Activated B cell treated with CpG ODN at 0.5 μM for 24 hours (primary cell): ENCODE measurements around the gene SOX10. TPM values are rescaled to one million over a fixed set of nuclear protein-coding genes. Genes with fewer than 3 reads are reported as not detected.

Experiments
- ATAC-seq: fragments of 200-7000 bp; cut with Tn5 transposase; one replicate; pipeline ENCODE4 v1.10.0; 2021; ENCODE audit warnings: low read depth, mild to moderate bottlenecking, moderate library complexity
- CTCF ChIA-PET: fragments of 350-600 bp; sonication (Branson Sonifier 250); formaldehyde crosslinking; loops from one replicate; lab custom pipeline; 2021; ENCODE audit warnings: antibody characterized with exemption; lab: Charles Lee
- POLR2A ChIA-PET: fragments of 350-600 bp; sonication (Branson Sonifier 250); formaldehyde crosslinking; loops from one replicate; lab custom pipeline; 2021; ENCODE audit warnings: antibody characterized with exemption; lab: Charles Lee
- DNase-seq: peaks from one replicate; pipeline ENCODE4 v3.0.0; 2022
- H3K27ac Mint-ChIP-seq: one replicate; pipeline ENCODE4 v1.8.0; 2020; ENCODE audit warnings: mixed read lengths
- H3K27me3 Mint-ChIP-seq: one replicate; pipeline ENCODE4 v1.8.0; 2021; ENCODE audit warnings: mixed read lengths
- H3K36me3 Mint-ChIP-seq: one replicate; pipeline ENCODE4 v1.8.0; 2021; ENCODE audit warnings: low read depth, mixed read lengths
- H3K4me1 Mint-ChIP-seq: one replicate; pipeline ENCODE4 v1.8.0; 2021; ENCODE audit warnings: mixed read lengths
- H3K4me3 Mint-ChIP-seq: one replicate; pipeline ENCODE4 v1.8.0; 2020; ENCODE audit warnings: mild to moderate bottlenecking, mixed read lengths
- H3K9me3 Mint-ChIP-seq: one replicate; pipeline ENCODE4 v1.8.0; 2020; ENCODE audit warnings: mixed read lengths
- CTCF ChIP-seq: fragments of 200-600 bp; IDR thresholded peaks from one replicate; pipeline ENCODE4 v1.8.0; 2022; ENCODE audit warnings: antibody characterized with exemption, mild to moderate bottlenecking
- intact Hi-C: fragments of 100-400 bp; cut with micrococcal nuclease; formaldehyde crosslinking; loops from one replicate; pipeline ENCODE4 v1.15.1; 2024
- total RNA-seq: library from RNA; stranded (reverse); gene quantifications from 2 replicates; pipeline ENCODE4 v1.2.3, GENCODE V29; 2022

The SOX10 gene
- total RNA-seq, 1 donor from 2014 or later, result not detected

GRCh38 chr22:38012604-38013072 lies 28.3 kb upstream of the SOX10 start:
- Mint-ChIP-seq H3K36me3 (no peaks in the 10 kb centered on the region), H3K27me3 (no peaks in the 10 kb centered on the region), H3K9me3 (no peaks in the 10 kb centered on the region), H3K4me1 (no peaks in the 10 kb centered on the region), H3K27ac (no peak overlapping the region), H3K4me3 (no peak overlapping the region)
- no peak for DNase-seq
- ATAC-seq, result no peak
- CTCF ChIA-PET, result no interaction called here
- intact Hi-C loops, result no loop called here
- TF ChIP-seq CTCF, result no peak
- POLR2A ChIA-PET, result no interaction called here

GRCh38 chr22:38009000-38009806 lies 24.8 kb upstream of the SOX10 start:
- Mint-ChIP-seq H3K4me1 (no peaks in the 10 kb centered on the region), H3K27ac (no peak overlapping the region), H3K4me3 (no peak overlapping the region), H3K36me3 (no peaks in the 10 kb centered on the region), H3K9me3 (no peaks in the 10 kb centered on the region), H3K27me3 (no peaks in the 10 kb centered on the region)
- intact Hi-C loops, result no loop called here
- DNase-seq, result no peak
- TF ChIP-seq CTCF, result no peak
- POLR2A ChIA-PET, result no interaction called here
- CTCF ChIA-PET, result no interaction called here
- ATAC-seq, result no peak

- POLR2A ChIA-PET, result no interaction called here
- Mint-ChIP-seq H3K4me3 (no peak overlapping the region), H3K27me3 (no peaks in the 10 kb centered on the region), H3K36me3 (no peaks in the 10 kb centered on the region), H3K27ac (no peak overlapping the region), H3K9me3 (no peaks in the 10 kb centered on the region), H3K4me1 (no peaks in the 10 kb centered on the region)
- DNase-seq (no peak), ATAC-seq (no peak)
- CTCF ChIA-PET, result no interaction called here
- TF ChIP-seq CTCF, result no peak
- intact Hi-C loops, result no loop called here
Observed at GRCh38 chr22:38007330-38007902, 23.1 kb upstream of the SOX10 start.

GRCh38 chr22:38006906-38007305 lies 22.6 kb upstream of the SOX10 start:
- TF ChIP-seq CTCF, result no peak
- no peak overlapping the region for H3K27ac Mint-ChIP-seq
- DNase-seq, result no peak
- no peaks in the 10 kb centered on the region for H3K9me3 Mint-ChIP-seq
- H3K4me1 Mint-ChIP-seq, result no peaks in the 10 kb centered on the region
- intact Hi-C loops, result no loop called here
- H3K36me3 Mint-ChIP-seq, result no peaks in the 10 kb centered on the region
- no peaks in the 10 kb centered on the region for H3K27me3 Mint-ChIP-seq
- ATAC-seq, result no peak
- H3K4me3 Mint-ChIP-seq, result no peak overlapping the region
- ChIA-PET CTCF (no interaction called here), POLR2A (no interaction called here)

GRCh38 chr22:38005943-38006342 lies 21.6 kb upstream of the SOX10 start:
- no peak for TF ChIP-seq CTCF
- ATAC-seq (no peak), DNase-seq (no peak)
- Mint-ChIP-seq H3K4me3 (no peak overlapping the region), H3K27me3 (no peaks in the 10 kb centered on the region), H3K36me3 (no peaks in the 10 kb centered on the region), H3K4me1 (no peaks in the 10 kb centered on the region), H3K9me3 (no peaks in the 10 kb centered on the region), H3K27ac (no peak overlapping the region)
- ChIA-PET POLR2A (no interaction called here), CTCF (no interaction called here)
- intact Hi-C loops, result no loop called here
